ENCODE results near the gene FAM118A.
A peak's percentile ranks its signal among the peaks of the same experiment; 100 is the strongest.
"Not testable (repeated sequence)": the region's sequence is repeated elsewhere in the genome, so short reads cannot be mapped to it uniquely, and the experiment has no call there.

Gene FAM118A

GRCh38 chr22:45316796-45317526 is 7.2 kb downstream of the FAM118A start:
- Histone ChIP-seq H3K9ac (ENCODE audit: low read length) (peak overlapping the region; percentile 36), H3K9me3 (ENCODE audit: control insufficient read depth, low read length) (no peaks in the 10 kb centered on the region), H3K4me3 (ENCODE audit: low read length) (no peak overlapping the region), H3K4me1 (ENCODE audit: control insufficient read depth, insufficient read depth, low read length) (peaks cover 42% of the 10 kb centered on the region), H3K27me3 (ENCODE audit: control insufficient read depth, insufficient read depth, low read length) (no peaks in the 10 kb centered on the region), H3K36me3 (ENCODE audit: control insufficient read depth, insufficient read depth, low read length) (no peaks in the 10 kb centered on the region)

DNA sequence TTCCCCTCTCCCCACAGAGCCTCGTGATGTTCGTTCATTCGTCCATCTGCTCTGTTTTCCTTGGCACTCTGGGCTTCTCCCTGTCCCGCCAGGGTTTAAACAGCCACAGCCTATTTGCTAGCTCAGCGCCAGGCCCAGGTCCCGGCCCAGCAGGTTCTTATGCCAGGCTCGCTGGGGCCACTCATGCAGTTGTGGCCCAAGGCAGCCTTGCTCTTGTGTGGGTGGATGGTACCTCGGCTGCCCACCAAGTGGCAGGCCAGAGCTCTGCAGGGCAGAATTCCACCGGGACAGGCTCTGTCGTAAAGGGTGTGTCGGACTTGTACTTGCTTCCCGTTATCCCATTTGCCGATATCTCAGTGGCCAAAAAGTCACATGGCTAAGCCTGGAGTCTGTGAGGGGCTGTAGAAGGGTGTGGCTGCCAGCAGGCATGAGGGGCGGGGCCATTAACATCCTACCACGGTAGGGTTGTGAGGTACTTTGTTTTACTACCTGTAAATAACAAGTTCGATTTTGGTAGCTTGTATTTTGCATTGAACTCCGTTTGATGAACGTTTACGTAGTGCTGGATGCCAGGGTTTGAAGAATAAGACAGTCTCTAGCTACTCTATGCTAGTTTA is 7.9 kb downstream of the FAM118A start:
- H3K36me3 ChIP-seq (ENCODE audit: control insufficient read depth, insufficient read depth, low read length), result no peaks in the 10 kb centered on the region
- no peaks in the 10 kb centered on the region for H3K9me3 ChIP-seq (ENCODE audit: control insufficient read depth, low read length)
- peaks cover 42% of the 10 kb centered on the region for H3K4me1 ChIP-seq (ENCODE audit: control insufficient read depth, insufficient read depth, low read length)
- H3K9ac ChIP-seq (ENCODE audit: low read length), result peak overlapping the region; percentile 36
- H3K4me3 ChIP-seq (ENCODE audit: low read length), result no peak overlapping the region
- H3K27me3 ChIP-seq (ENCODE audit: control insufficient read depth, insufficient read depth, low read length), result no peaks in the 10 kb centered on the region

GRCh38 chr22:45318168-45318557 is 8.4 kb downstream of the FAM118A start:
- Histone ChIP-seq H3K4me3 (ENCODE audit: low read length) (no peak overlapping the region), H3K9ac (ENCODE audit: low read length) (peak overlapping the region; percentile 36), H3K36me3 (ENCODE audit: control insufficient read depth, insufficient read depth, low read length) (no peaks in the 10 kb centered on the region), H3K4me1 (ENCODE audit: control insufficient read depth, insufficient read depth, low read length) (peaks cover 41% of the 10 kb centered on the region), H3K27me3 (ENCODE audit: control insufficient read depth, insufficient read depth, low read length) (no peaks in the 10 kb centered on the region), H3K9me3 (ENCODE audit: control insufficient read depth, low read length) (no peaks in the 10 kb centered on the region)

DNA sequence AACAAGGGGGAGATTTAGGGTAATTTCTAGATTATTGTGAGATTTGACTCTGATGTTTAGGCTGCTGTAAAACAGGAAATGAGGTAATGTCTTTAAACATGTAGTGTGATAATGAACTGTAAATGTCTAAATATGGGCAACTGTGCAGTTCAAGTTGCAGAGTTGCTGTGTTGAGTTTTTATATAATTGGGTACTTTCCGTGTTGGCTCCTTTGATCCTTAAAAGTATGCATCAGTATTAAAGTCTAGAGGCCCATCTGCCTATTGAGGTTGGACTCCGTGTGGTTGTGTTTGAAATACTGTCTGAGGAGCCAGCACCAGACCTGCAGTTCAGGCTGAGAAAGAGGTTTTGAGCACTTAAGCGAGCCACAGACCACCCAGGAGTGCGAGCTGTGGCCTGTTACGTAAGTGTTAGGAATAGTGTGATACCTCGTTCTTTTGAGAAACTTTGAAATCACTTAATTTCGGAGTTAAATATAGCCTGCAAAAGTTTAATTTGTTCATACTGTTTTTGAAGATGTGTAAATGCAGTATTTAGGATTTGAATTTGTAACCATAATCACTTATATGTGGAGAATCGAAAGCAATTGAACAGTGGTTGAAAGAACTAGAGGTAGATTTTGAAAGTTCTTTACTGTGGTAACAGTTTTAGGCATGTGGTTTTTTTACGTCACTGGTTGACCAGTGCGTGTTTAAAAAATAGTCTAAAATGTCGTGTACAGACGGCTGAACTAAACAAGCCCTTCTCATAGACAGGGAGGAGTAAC is 9.0 kb downstream of the FAM118A start:
- no peaks in the 10 kb centered on the region for H3K9me3 ChIP-seq (ENCODE audit: control insufficient read depth, low read length)
- H3K9ac ChIP-seq (ENCODE audit: low read length), result peak overlapping the region; percentile 36
- H3K4me1 ChIP-seq (ENCODE audit: control insufficient read depth, insufficient read depth, low read length), result peaks cover 35% of the 10 kb centered on the region
- H3K4me3 ChIP-seq (ENCODE audit: low read length), result no peak overlapping the region
- no peaks in the 10 kb centered on the region for H3K36me3 ChIP-seq (ENCODE audit: control insufficient read depth, insufficient read depth, low read length)
- H3K27me3 ChIP-seq (ENCODE audit: control insufficient read depth, insufficient read depth, low read length), result no peaks in the 10 kb centered on the region

DNA sequence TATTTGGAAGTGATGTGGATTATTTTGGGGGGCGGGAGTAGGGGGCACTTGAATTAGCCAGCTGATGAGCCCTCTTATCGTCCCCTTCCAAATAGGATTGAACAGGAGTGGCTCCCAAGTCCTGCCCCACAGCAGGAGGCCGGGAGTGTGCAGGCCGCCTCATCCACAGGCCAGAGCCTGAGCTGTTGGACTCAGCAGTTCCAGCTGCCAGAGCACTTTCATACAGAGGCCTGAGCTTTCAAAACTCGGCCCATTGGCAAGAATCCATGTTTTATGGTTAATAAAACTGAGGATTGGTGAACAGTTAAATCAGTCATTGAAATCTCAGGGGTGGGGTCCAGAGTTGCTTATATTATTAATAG is 9.6 kb downstream of the FAM118A start:
- no peaks in the 10 kb centered on the region for H3K27me3 ChIP-seq (ENCODE audit: control insufficient read depth, insufficient read depth, low read length)
- H3K9ac ChIP-seq (ENCODE audit: low read length), result peak overlapping the region; percentile 1
- no peaks in the 10 kb centered on the region for H3K36me3 ChIP-seq (ENCODE audit: control insufficient read depth, insufficient read depth, low read length)
- H3K9me3 ChIP-seq (ENCODE audit: control insufficient read depth, low read length), result no peaks in the 10 kb centered on the region
- peaks cover 29% of the 10 kb centered on the region for H3K4me1 ChIP-seq (ENCODE audit: control insufficient read depth, insufficient read depth, low read length)
- no peak overlapping the region for H3K4me3 ChIP-seq (ENCODE audit: low read length)

GRCh38 chr22:45320357-45320976 is 10.7 kb downstream of the FAM118A start:
- H3K27me3 ChIP-seq (ENCODE audit: control insufficient read depth, insufficient read depth, low read length), result no peaks in the 10 kb centered on the region
- H3K4me3 ChIP-seq (ENCODE audit: low read length), result no peak overlapping the region
- H3K9ac ChIP-seq (ENCODE audit: low read length), result no peak overlapping the region
- peaks cover 20% of the 10 kb centered on the region for H3K4me1 ChIP-seq (ENCODE audit: control insufficient read depth, insufficient read depth, low read length)
- no peaks in the 10 kb centered on the region for H3K36me3 ChIP-seq (ENCODE audit: control insufficient read depth, insufficient read depth, low read length)
- no peaks in the 10 kb centered on the region for H3K9me3 ChIP-seq (ENCODE audit: control insufficient read depth, low read length)

- Histone ChIP-seq H3K9me3 (ENCODE audit: control insufficient read depth, low read length) (no peaks in the 10 kb centered on the region), H3K27me3 (ENCODE audit: control insufficient read depth, insufficient read depth, low read length) (no peaks in the 10 kb centered on the region), H3K9ac (ENCODE audit: low read length) (no peak overlapping the region), H3K36me3 (ENCODE audit: control insufficient read depth, insufficient read depth, low read length) (no peaks in the 10 kb centered on the region), H3K4me3 (ENCODE audit: low read length) (no peak overlapping the region), H3K4me1 (ENCODE audit: control insufficient read depth, insufficient read depth, low read length) (peaks cover 20% of the 10 kb centered on the region)
Measured at GRCh38 chr22:45321827-45322226, 12.1 kb downstream of the FAM118A start.

- no peaks in the 10 kb centered on the region for H3K27me3 ChIP-seq (ENCODE audit: control insufficient read depth, insufficient read depth, low read length)
- H3K4me1 ChIP-seq (ENCODE audit: control insufficient read depth, insufficient read depth, low read length), result peaks cover 10% of the 10 kb centered on the region
- H3K4me3 ChIP-seq (ENCODE audit: low read length), result no peak overlapping the region
- peaks cover 5% of the 10 kb centered on the region for H3K36me3 ChIP-seq (ENCODE audit: control insufficient read depth, insufficient read depth, low read length)
- no peaks in the 10 kb centered on the region for H3K9me3 ChIP-seq (ENCODE audit: control insufficient read depth, low read length)
- no peak overlapping the region for H3K9ac ChIP-seq (ENCODE audit: low read length)
Measured at GRCh38 chr22:45322873-45323525, 13.3 kb downstream of the FAM118A start.

- Histone ChIP-seq H3K27me3 (ENCODE audit: control insufficient read depth, insufficient read depth, low read length) (no peaks in the 10 kb centered on the region), H3K9ac (ENCODE audit: low read length) (no peak overlapping the region), H3K36me3 (ENCODE audit: control insufficient read depth, insufficient read depth, low read length) (peaks cover 5% of the 10 kb centered on the region), H3K4me3 (ENCODE audit: low read length) (no peak overlapping the region), H3K4me1 (ENCODE audit: control insufficient read depth, insufficient read depth, low read length) (peaks cover 3% of the 10 kb centered on the region), H3K9me3 (ENCODE audit: control insufficient read depth, low read length) (no peaks in the 10 kb centered on the region)
Measured at GRCh38 chr22:45323695-45324094, 14.0 kb downstream of the FAM118A start.

DNA sequence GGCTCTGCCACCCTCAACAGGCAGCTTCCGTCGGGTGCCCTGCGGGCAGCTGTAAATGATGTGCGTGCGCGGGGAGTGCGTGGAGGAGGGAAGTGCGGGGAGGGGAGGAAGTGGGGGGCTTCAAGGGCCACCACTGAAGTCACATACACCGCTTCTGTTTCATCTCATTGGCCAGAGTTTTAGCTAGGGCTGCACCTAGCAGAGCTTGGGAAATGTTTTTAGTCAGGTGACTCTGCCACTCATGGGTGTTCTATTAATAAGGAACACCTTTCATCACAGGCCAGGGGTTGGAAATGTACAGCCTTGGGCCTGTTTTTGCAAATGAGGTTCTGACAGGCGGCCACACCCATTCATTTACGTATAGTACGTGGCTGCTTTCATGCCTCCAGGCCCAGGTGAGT is 14.6 kb downstream of the FAM118A start:
- H3K9me3 ChIP-seq (ENCODE audit: control insufficient read depth, low read length), result no peaks in the 10 kb centered on the region

GRCh38 chr22:45328261-45328660 is 18.5 kb downstream of the FAM118A start:
- H3K4me1 ChIP-seq (ENCODE audit: control insufficient read depth, insufficient read depth, low read length); H3K9me3 ChIP-seq (ENCODE audit: control insufficient read depth, low read length); H3K4me3 ChIP-seq (ENCODE audit: low read length); H3K9ac ChIP-seq (ENCODE audit: low read length); H3K27me3 ChIP-seq (ENCODE audit: control insufficient read depth, insufficient read depth, low read length); H3K36me3 ChIP-seq (ENCODE audit: control insufficient read depth, insufficient read depth, low read length): not testable (repeated sequence)

More for the DNA sequence above, 14.6 kb downstream of the FAM118A start:
- Histone ChIP-seq H3K27me3 (ENCODE audit: control insufficient read depth, insufficient read depth, low read length) (no peaks in the 10 kb centered on the region), H3K9ac (ENCODE audit: low read length) (no peak overlapping the region), H3K36me3 (ENCODE audit: control insufficient read depth, insufficient read depth, low read length) (peaks cover 5% of the 10 kb centered on the region), H3K4me3 (ENCODE audit: low read length) (no peak overlapping the region), H3K4me1 (ENCODE audit: control insufficient read depth, insufficient read depth, low read length) (no peaks in the 10 kb centered on the region)

Measured in mucosa of stomach (tissue), 1 donor.